Measurements from ENCODE around the gene PUS1.

DNA sequence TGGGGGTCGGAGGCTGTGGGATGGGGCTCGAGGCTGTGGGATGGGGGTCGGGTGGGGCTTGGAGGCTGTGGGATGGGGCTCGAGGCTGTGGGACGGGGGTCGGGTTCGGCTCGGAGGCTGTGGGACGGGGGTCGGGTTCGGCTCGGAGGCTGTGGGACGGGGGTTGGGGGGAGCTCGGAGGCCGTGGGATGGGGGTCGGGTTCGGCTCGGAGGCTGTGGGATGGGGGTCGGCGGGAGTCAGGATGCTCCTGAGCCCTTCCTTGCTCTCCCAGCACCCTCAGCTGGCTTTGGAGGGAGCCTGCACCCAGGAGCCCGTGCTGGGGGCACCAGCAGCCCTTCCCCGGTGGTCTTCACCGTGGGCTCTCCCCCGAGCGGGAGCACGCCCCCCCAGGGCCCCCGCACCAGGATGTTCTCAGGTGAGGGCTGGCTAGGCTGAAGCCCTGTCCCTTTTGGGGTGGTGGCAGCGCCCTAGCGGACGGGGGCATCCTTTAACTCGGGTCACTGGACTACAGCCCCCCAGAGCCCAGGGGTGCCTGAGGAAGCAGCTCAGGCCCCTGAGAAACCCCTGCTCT is 11.9 kb upstream of the PUS1 start:
- TF ChIP-seq, protein P1, sequence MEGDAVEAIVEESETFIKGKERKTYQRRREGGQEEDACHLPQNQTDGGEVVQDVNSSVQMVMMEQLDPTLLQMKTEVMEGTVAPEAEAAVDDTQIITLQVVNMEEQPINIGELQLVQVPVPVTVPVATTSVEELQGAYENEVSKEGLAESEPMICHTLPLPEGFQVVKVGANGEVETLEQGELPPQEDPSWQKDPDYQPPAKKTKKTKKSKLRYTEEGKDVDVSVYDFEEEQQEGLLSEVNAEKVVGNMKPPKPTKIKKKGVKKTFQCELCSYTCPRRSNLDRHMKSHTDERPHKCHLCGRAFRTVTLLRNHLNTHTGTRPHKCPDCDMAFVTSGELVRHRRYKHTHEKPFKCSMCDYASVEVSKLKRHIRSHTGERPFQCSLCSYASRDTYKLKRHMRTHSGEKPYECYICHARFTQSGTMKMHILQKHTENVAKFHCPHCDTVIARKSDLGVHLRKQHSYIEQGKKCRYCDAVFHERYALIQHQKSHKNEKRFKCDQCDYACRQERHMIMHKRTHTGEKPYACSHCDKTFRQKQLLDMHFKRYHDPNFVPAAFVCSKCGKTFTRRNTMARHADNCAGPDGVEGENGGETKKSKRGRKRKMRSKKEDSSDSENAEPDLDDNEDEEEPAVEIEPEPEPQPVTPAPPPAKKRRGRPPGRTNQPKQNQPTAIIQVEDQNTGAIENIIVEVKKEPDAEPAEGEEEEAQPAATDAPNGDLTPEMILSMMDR (conservative IDR thresholded peaks at IDR 0.05; ENCODE audit: low read length), result no peak
- TF ChIP-seq EZH2phosphoT487 (IDR thresholded peaks at IDR 0.05; ENCODE audit: borderline replicate concordance, low read depth, low read length), result no peak
